ENCODE data around the gene DEFB118.
"Not testable (repeated sequence)": the region's sequence is repeated elsewhere in the genome, so short reads cannot be mapped to it uniquely, and the experiment has no call there.

Gene DEFB118, protein sequence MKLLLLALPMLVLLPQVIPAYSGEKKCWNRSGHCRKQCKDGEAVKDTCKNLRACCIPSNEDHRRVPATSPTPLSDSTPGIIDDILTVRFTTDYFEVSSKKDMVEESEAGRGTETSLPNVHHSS

DNA sequence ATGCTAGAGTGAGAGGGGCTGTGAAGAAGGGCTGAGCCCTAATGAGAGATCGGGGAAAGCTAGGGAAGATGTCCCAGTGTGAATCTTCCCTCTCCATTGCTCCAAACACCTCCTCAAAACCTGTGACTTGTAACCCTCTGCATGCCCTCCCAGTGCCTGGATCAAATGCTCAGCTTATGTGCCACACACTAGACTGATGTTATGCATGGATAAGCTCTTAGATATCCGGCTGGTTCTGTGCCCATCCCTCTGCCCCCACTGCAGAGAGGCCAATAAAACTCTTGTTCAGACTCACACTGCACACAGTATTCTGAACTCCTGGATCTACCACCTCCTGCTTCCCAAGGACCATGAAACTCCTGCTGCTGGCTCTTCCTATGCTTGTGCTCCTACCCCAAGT, at the start of gene DEFB118:
DEFB118 (plus strand) TSS at position 301 of the 400 bp plus-strand sequence; CDS start at position 351, 50 bp downstream.
- H3K4me3 ChIP-seq (ENCODE audit: low read depth, low read length) = no peak within 1 kb of the TSS
- H3K9ac ChIP-seq (ENCODE audit: low read depth, low read length) = no peak within 1 kb of the TSS
- H3K27me3 ChIP-seq (ENCODE audit: control insufficient read depth, insufficient read depth, low read length) = no peaks in the 10 kb centered on the region
- no peaks in the 10 kb centered on the region for H3K36me3 ChIP-seq (ENCODE audit: control insufficient read depth, insufficient read depth, low read length)
- H3K4me1 ChIP-seq (ENCODE audit: control insufficient read depth, insufficient read depth, low read length) = no peaks in the 10 kb centered on the region
- peaks cover 15% of the 10 kb centered on the region for H3K9me3 ChIP-seq (ENCODE audit: control insufficient read depth, insufficient read depth, low read length)

DNA sequence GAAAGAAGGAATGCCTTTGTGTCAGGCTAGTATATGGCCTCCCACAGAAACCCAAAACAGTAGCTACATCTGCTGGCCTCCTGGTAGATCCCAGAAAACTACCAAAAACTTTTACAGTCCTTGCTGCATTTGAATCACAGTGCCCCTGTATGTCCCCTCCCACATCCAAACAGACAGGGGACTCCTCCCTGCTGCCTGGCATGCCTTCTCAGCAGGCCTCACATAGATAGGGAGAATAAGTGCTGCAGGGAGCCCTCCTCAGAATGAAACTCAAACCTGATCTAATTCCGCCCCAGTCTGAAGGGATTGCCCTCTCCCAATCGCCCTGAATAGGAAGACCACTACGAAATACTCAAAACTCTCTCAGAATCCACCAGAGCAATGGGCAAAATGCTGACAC, 45.9 kb upstream of the DEFB118 start:
- H3K27me3 ChIP-seq (ENCODE audit: control insufficient read depth, insufficient read depth, low read length) = no peaks in the 10 kb centered on the region
- H3K4me3 ChIP-seq (ENCODE audit: low read depth, low read length) = no peak overlapping the region
- peaks cover 26% of the 10 kb centered on the region for H3K9me3 ChIP-seq (ENCODE audit: control insufficient read depth, insufficient read depth, low read length)
- no peaks in the 10 kb centered on the region for H3K4me1 ChIP-seq (ENCODE audit: control insufficient read depth, insufficient read depth, low read length)
- no peaks in the 10 kb centered on the region for H3K36me3 ChIP-seq (ENCODE audit: control insufficient read depth, insufficient read depth, low read length)
- no peak overlapping the region for H3K9ac ChIP-seq (ENCODE audit: low read depth, low read length)

DNA sequence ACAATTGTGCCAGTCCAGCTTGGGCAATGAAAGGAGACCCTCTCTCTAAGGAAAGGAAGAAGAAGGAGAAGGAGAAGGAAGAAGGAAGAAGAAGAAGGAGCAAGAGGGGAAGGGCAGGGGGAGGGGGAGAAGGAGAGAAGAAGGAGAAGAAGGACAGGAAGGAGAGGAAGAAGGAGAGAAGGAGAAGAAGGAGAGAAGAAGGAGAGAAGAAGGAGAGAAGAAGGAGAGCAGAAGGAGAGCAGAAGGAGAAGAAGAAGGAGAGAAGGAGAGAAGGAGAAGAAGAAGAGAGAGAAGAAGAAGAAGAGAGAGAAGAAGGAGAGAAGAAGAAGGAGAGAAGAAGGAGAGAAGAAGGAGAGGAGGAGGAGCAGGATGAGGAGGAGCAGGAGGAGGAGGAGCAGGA, 37.5 kb upstream of the DEFB118 start:
- Histone ChIP-seq H3K27me3 (ENCODE audit: control insufficient read depth, insufficient read depth, low read length) (no peaks in the 10 kb centered on the region), H3K4me1 (ENCODE audit: control insufficient read depth, insufficient read depth, low read length) (no peaks in the 10 kb centered on the region), H3K9me3 (ENCODE audit: control insufficient read depth, insufficient read depth, low read length) (peaks cover 20% of the 10 kb centered on the region), H3K9ac (ENCODE audit: low read depth, low read length) (no peak overlapping the region), H3K36me3 (ENCODE audit: control insufficient read depth, insufficient read depth, low read length) (no peaks in the 10 kb centered on the region), H3K4me3 (ENCODE audit: low read depth, low read length) (no peak overlapping the region)

DNA sequence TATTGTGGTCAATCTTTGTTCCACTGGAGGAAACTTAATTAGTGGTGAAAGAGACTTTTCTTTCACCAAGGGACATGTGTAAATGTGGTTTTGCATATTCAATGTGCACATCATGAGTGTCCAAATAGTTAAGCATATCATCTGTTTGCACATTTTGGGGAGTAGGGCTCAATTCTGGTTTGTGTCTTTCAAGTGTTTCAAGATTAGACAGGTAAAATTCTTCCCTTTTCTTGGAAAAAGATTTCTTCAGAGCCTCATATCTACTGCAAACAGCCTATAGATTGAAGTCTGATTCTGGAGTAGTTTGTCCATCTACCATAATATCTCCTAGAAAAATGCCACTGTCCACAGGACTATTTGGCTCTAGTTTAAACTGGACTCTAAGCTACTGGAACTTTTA, 26.9 kb upstream of the DEFB118 start:
- Histone ChIP-seq H3K4me1 (ENCODE audit: control insufficient read depth, insufficient read depth, low read length) (no peaks in the 10 kb centered on the region), H3K27me3 (ENCODE audit: control insufficient read depth, insufficient read depth, low read length) (no peaks in the 10 kb centered on the region), H3K4me3 (ENCODE audit: low read depth, low read length) (no peak overlapping the region), H3K36me3 (ENCODE audit: control insufficient read depth, insufficient read depth, low read length) (no peaks in the 10 kb centered on the region), H3K9ac (ENCODE audit: low read depth, low read length) (no peak overlapping the region), H3K9me3 (ENCODE audit: control insufficient read depth, insufficient read depth, low read length) (peaks cover 7% of the 10 kb centered on the region)

DNA sequence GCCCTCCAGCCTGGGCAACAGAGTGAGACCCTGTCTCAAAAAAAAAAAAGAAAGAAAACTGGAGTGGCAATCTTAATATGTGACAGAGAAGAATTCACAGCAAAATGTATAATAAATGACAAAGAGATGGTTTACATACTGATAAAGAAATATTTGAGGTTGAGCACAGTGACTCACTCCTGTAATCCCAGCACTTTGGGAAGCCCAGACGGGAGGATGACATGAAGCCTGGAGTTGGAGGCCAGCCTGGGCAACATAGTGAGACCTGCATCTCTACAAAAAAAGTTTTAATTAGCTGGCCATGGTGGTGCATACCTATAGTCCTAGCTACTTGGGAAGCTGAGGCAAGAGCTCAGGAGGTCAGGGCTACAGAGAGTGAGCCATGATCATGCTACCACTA, 12.4 kb upstream of the DEFB118 start:
- H3K36me3 ChIP-seq (ENCODE audit: control insufficient read depth, insufficient read depth, low read length) = no peaks in the 10 kb centered on the region
- peaks cover 20% of the 10 kb centered on the region for H3K9me3 ChIP-seq (ENCODE audit: control insufficient read depth, insufficient read depth, low read length)
- no peak overlapping the region for H3K4me3 ChIP-seq (ENCODE audit: low read depth, low read length)
- H3K4me1 ChIP-seq (ENCODE audit: control insufficient read depth, insufficient read depth, low read length) = no peaks in the 10 kb centered on the region
- H3K9ac ChIP-seq (ENCODE audit: low read depth, low read length) = no peak overlapping the region
- H3K27me3 ChIP-seq (ENCODE audit: control insufficient read depth, insufficient read depth, low read length) = no peaks in the 10 kb centered on the region

DNA sequence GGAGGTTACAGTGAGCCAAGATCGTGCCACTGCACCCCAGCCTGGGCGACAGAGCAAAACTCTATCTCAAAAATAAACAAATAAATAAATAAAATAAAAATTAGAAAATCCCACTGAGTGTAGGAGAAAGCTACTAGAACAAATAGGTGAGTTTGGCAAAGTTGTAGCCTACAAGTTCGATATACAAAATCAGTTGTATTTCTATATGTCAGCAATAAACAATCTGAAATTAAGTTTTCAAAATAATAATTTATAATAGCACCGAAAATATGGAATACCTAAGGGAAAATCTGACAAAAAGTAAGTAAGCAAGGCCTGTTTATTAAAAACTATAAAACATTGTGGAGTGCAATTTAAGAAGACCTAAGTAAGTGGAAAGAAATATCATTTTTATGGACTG, 5.1 kb upstream of the DEFB118 start:
- Histone ChIP-seq H3K4me1 (ENCODE audit: control insufficient read depth, insufficient read depth, low read length) (no peaks in the 10 kb centered on the region), H3K4me3 (ENCODE audit: low read depth, low read length) (no peak overlapping the region), H3K27me3 (ENCODE audit: control insufficient read depth, insufficient read depth, low read length) (no peaks in the 10 kb centered on the region), H3K36me3 (ENCODE audit: control insufficient read depth, insufficient read depth, low read length) (no peaks in the 10 kb centered on the region), H3K9ac (ENCODE audit: low read depth, low read length) (no peak overlapping the region), H3K9me3 (ENCODE audit: control insufficient read depth, insufficient read depth, low read length) (peaks cover 18% of the 10 kb centered on the region)

DNA sequence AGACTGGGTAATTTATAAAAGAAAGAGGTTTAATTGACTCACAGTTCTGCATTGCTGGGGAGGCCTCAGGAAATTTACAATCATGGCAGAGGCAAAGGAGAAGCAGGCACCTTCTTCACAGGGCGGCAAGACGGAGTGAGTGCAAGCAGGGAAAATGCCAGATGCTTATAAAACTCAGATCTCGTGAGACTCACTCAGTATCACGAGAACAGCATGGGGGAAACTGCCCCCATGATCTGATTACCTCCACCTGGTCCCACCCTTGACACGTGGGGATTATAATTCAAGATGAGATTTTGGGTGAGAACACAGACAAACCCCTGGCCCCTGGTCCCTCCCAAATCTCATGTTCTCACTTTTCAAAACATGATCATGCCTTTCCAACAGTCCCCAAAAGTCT, 4.1 kb upstream of the DEFB118 start:
- not testable (repeated sequence) for H3K9ac ChIP-seq (ENCODE audit: low read depth, low read length); H3K27me3 ChIP-seq (ENCODE audit: control insufficient read depth, insufficient read depth, low read length); H3K4me1 ChIP-seq (ENCODE audit: control insufficient read depth, insufficient read depth, low read length); H3K36me3 ChIP-seq (ENCODE audit: control insufficient read depth, insufficient read depth, low read length); H3K4me3 ChIP-seq (ENCODE audit: low read depth, low read length)
- peaks cover 19% of the 10 kb centered on the region for H3K9me3 ChIP-seq (ENCODE audit: control insufficient read depth, insufficient read depth, low read length)

DNA sequence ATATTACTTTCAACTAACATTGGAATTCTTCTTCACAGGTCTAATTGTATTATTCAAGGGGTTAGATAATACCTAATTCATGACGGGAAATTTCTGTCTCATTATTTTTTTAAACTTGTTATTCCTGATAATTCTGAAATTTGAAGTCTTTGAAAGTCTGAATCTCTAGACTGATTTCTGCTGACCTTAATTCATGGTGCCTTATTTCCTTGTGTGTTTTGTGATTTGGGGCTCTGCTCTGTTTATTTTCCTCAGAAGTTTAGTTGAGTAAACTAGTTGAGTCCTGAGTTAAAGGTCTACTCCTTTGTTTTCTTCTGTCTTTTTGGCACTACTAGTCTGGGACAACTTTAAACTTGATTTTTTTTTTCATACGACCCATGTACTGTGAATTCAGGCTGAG, 5.9 kb downstream of the DEFB118 start:
- Histone ChIP-seq H3K4me3 (ENCODE audit: low read depth, low read length) (no peak overlapping the region), H3K36me3 (ENCODE audit: control insufficient read depth, insufficient read depth, low read length) (no peaks in the 10 kb centered on the region), H3K27me3 (ENCODE audit: control insufficient read depth, insufficient read depth, low read length) (no peaks in the 10 kb centered on the region), H3K9me3 (ENCODE audit: control insufficient read depth, insufficient read depth, low read length) (peaks cover 31% of the 10 kb centered on the region), H3K4me1 (ENCODE audit: control insufficient read depth, insufficient read depth, low read length) (no peaks in the 10 kb centered on the region), H3K9ac (ENCODE audit: low read depth, low read length) (no peak overlapping the region)

DNA sequence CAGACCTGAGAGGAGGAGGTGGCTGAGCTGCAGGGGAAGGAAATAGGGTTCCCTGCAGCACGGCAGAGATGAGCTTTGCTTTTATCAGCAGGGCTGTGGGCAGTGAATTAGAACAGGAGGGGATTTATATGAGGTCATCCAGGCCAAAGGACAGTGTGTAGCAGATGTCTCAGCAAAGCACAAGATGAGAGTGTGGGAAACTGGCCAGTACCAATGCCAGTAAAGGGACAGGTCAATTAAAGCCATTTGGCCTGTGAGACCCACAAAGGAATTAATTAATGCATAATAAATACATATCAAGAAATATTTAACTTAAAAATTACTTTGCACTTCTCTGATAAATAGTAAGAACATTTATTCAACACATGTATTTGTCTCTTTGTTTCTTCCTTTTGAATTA, 22.1 kb downstream of the DEFB118 start, which contains the start of gene DEFB119:
DEFB119 (minus strand) TSS at position 101 of the 400 bp plus-strand sequence. CDS start 107 bp downstream, outside the sequence.
- Histone ChIP-seq H3K9ac (ENCODE audit: low read depth, low read length) (no peak within 1 kb of the TSS), H3K4me3 (ENCODE audit: low read depth, low read length) (no peak within 1 kb of the TSS), H3K36me3 (ENCODE audit: control insufficient read depth, insufficient read depth, low read length) (no peaks in the 10 kb centered on the region), H3K4me1 (ENCODE audit: control insufficient read depth, insufficient read depth, low read length) (no peaks in the 10 kb centered on the region), H3K27me3 (ENCODE audit: control insufficient read depth, insufficient read depth, low read length) (no peaks in the 10 kb centered on the region), H3K9me3 (ENCODE audit: control insufficient read depth, insufficient read depth, low read length) (peaks cover 29% of the 10 kb centered on the region)

DNA sequence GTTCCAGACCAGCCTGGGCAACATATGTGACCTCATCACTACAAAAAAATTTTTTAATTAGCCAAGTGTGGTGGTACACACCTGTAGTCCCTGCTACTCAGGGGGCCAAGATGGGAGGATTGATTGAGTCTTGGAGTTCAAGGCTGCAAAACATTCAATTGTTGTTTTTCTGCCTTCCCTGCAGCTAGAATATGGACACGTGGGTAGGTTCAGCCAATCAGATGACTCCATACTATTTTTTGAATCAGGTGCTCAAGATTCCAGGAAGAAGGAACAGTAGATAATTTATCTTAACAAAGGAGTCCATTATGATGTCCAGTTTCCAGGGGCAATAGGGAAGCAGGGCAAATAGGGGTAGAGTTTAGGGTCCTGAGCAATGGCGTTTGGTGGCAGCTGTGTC, 24.4 kb downstream of the DEFB118 start:
- no peak overlapping the region for H3K4me3 ChIP-seq (ENCODE audit: low read depth, low read length)
- H3K9ac ChIP-seq (ENCODE audit: low read depth, low read length) = no peak overlapping the region
- H3K9me3 ChIP-seq (ENCODE audit: control insufficient read depth, insufficient read depth, low read length) = peaks cover 24% of the 10 kb centered on the region
- no peaks in the 10 kb centered on the region for H3K36me3 ChIP-seq (ENCODE audit: control insufficient read depth, insufficient read depth, low read length)
- no peaks in the 10 kb centered on the region for H3K27me3 ChIP-seq (ENCODE audit: control insufficient read depth, insufficient read depth, low read length)
- no peaks in the 10 kb centered on the region for H3K4me1 ChIP-seq (ENCODE audit: control insufficient read depth, insufficient read depth, low read length)

DNA sequence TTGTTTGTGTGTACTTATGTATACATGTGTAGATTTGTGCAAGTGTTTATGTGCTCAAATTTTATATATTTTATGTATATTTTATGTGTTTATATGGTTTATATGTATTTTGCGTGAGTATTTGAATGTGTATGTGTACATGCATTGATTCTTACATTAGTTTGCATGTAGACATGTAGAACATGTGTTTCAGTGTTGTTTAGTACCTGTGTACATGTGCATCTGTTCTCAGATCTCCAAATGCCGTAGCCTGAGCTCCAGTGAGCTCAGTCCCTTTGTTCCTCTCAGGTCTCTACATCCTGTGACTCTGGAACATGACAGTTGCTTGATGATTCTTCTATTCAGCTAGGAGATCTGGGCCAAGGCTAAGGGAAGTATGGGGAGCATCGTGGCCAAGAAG, 26.5 kb downstream of the DEFB118 start:
- Histone ChIP-seq H3K9ac (ENCODE audit: low read depth, low read length) (no peak overlapping the region), H3K9me3 (ENCODE audit: control insufficient read depth, insufficient read depth, low read length) (peaks cover 24% of the 10 kb centered on the region), H3K36me3 (ENCODE audit: control insufficient read depth, insufficient read depth, low read length) (no peaks in the 10 kb centered on the region), H3K4me1 (ENCODE audit: control insufficient read depth, insufficient read depth, low read length) (no peaks in the 10 kb centered on the region), H3K4me3 (ENCODE audit: low read depth, low read length) (no peak overlapping the region), H3K27me3 (ENCODE audit: control insufficient read depth, insufficient read depth, low read length) (no peaks in the 10 kb centered on the region)

DNA sequence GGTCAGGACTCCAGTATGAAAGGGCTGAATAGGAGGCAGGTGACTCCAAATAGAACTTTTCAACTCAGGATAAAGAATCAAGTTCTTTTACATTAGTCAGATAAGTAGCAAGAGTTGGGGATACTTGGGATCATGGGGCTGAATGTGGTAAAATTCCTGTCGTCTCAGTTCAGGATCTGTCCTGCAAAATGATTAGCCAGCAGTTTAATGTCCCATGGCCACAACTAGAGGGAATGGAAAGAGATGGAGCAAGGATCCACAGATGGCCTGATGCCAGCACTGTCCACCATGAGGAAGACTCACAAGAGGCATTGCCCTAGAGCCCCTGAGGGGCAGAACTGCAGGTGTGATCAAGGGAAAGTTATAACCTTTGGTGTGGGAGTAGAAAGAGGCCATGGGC, 35.5 kb downstream of the DEFB118 start:
- no peak overlapping the region for H3K9ac ChIP-seq (ENCODE audit: low read depth, low read length)
- H3K9me3 ChIP-seq (ENCODE audit: control insufficient read depth, insufficient read depth, low read length) = peaks cover 3% of the 10 kb centered on the region
- H3K36me3 ChIP-seq (ENCODE audit: control insufficient read depth, insufficient read depth, low read length) = no peaks in the 10 kb centered on the region
- no peaks in the 10 kb centered on the region for H3K27me3 ChIP-seq (ENCODE audit: control insufficient read depth, insufficient read depth, low read length)
- no peak overlapping the region for H3K4me3 ChIP-seq (ENCODE audit: low read depth, low read length)
- no peaks in the 10 kb centered on the region for H3K4me1 ChIP-seq (ENCODE audit: control insufficient read depth, insufficient read depth, low read length)

Data from iPS-15b (cell line).